Renal cortex interstitium (tissue), 3 donors: ENCODE results near the gene TRIM77. TPM values are rescaled to one million over a fixed set of nuclear protein-coding genes. Genes with fewer than 3 reads are reported as not detected.

Experiments used
- polyA plus RNA-seq, 3 donors: library from polyadenylated mRNA; unstranded; fragments of 120-200 nt; gene quantifications; one replicate each; pipeline ENCODE4 v1.2.1, GENCODE V29; 2013; ENCODE audit not compliant: insufficient read length in 3 of 3

The TRIM77 gene
- polyA plus RNA-seq, 3 donors: not detected

Other genes with a start within 250 kb of the TRIM77 start
- gene NOX4, start 218.9 kb upstream of the TRIM77 start, polyA plus RNA-seq: 10 to 100 TPM; 39.9 to 54.0 (median 53.8) TPM
- gene TRIM49, start 98.3 kb downstream of the TRIM77 start, polyA plus RNA-seq: not detected
- not detected for gene TRIM64B, start 168.2 kb downstream of the TRIM77 start, polyA plus RNA-seq
- not detected for gene TRIM49D1, start 211.9 kb downstream of the TRIM77 start, polyA plus RNA-seq
- not detected for gene TRIM49D2, start 213.8 kb downstream of the TRIM77 start, polyA plus RNA-seq